Smooth muscle cell (in vitro differentiated cells): ENCODE data around the gene BMP8A. TPM values are rescaled to one million over a fixed set of nuclear protein-coding genes. Genes with fewer than 3 reads are reported as not detected.
"Not testable (repeated sequence)": the region's sequence is repeated elsewhere in the genome, so short reads cannot be mapped to it uniquely, and the experiment has no call there.

ENCODE experiments used
- DNase-seq: peaks from one replicate; lab custom pipeline; 2025; ENCODE audit not compliant: unreplicated experiment; lab: John Stamatoyannopoulos, UW
- H2AFZ ChIP-seq: fragments of 200-600 bp; sonication (generic); 2 replicates; pipeline ENCODE4 v1.6.0; 2016; ENCODE audit warnings: antibody characterized with exemption, low read depth, mild to moderate bottlenecking
- H3F3A ChIP-seq: fragments of 200-600 bp; sonication (generic); 2 replicates; pipeline ENCODE4 v1.6.0; 2017; ENCODE audit warnings: antibody characterized with exemption, low read depth
- H3K27ac ChIP-seq: fragments of 200-600 bp; sonication (generic); 2 replicates; pipeline ENCODE4 v1.5.1; 2016; ENCODE audit warnings: low read depth, mild to moderate bottlenecking
- H3K27me3 ChIP-seq: fragments of 200-600 bp; sonication (generic); 2 replicates; pipeline ENCODE4 v1.6.1; 2016; ENCODE audit warnings: low read depth, mild to moderate bottlenecking
- H3K36me3 ChIP-seq: fragments of 200-600 bp; sonication (generic); 2 replicates; pipeline ENCODE4 v1.5.1; 2016; ENCODE audit warnings: low read depth
- H3K4me1 ChIP-seq: fragments of 200-600 bp; sonication (generic); 2 replicates; pipeline ENCODE4 v1.5.1; 2016; ENCODE audit warnings: low read depth
- H3K4me2 ChIP-seq: fragments of 200-600 bp; sonication (generic); 2 replicates; pipeline ENCODE4 v1.6.0; 2016; ENCODE audit warnings: mild to moderate bottlenecking
- H3K4me3 ChIP-seq: fragments of 200-600 bp; sonication (generic); 2 replicates; pipeline ENCODE4 v1.5.1; 2016; ENCODE audit warnings: mild to moderate bottlenecking
- H3K79me2 ChIP-seq: fragments of 200-600 bp; sonication (generic); 2 replicates; pipeline ENCODE4 v1.6.0; 2016; ENCODE audit warnings: low read depth, mild to moderate bottlenecking
- H3K9ac ChIP-seq: fragments of 200-600 bp; sonication (generic); 2 replicates; pipeline ENCODE4 v1.6.0; 2016; ENCODE audit warnings: low read depth
- H3K9me3 ChIP-seq: fragments of 200-600 bp; sonication (generic); replicated peaks from 2 replicates; pipeline ENCODE4 v1.5.1; 2016; ENCODE audit warnings: low read depth
- H4K20me1 ChIP-seq: fragments of 200-600 bp; sonication (generic); 2 replicates; pipeline ENCODE4 v1.6.0; 2016; ENCODE audit warnings: low read depth
- CTCF ChIP-seq: fragments of 200-600 bp; sonication (generic); IDR thresholded peaks from 2 replicates; pipeline ENCODE4 v1.5.1; 2017; ENCODE audit warnings: borderline replicate concordance, mild to moderate bottlenecking, antibody characterized with exemption; ENCODE audit not compliant: insufficient read depth, poor library complexity, severe bottlenecking
- WGBS: methylation state at CpG from one replicate; pipeline ENCODE4 v1.1.7; 2016; ENCODE audit warnings: low lambda C conversion rate; 5-methylcytosine and 5-hydroxymethylcytosine counted together
- polyA plus RNA-seq: library from polyadenylated mRNA; unstranded; fragments of >200 nt; fragmentation: Nextera tagmentation; extraction: Ambion mirVana; gene quantifications from 2 replicates; pipeline ENCODE4 v1.2.1, GENCODE V29; 2016
- total RNA-seq: library from RNA; depleted of rRNA; stranded (reverse); fragments of >200 nt; gene quantifications from 2 replicates; pipeline ENCODE4 v1.2.3, GENCODE V29; 2014

Gene BMP8A
- total and polyA plus RNA-seq, 2 experiments from 2014 or later: 0.10 to 1.4 TPM

DNA sequence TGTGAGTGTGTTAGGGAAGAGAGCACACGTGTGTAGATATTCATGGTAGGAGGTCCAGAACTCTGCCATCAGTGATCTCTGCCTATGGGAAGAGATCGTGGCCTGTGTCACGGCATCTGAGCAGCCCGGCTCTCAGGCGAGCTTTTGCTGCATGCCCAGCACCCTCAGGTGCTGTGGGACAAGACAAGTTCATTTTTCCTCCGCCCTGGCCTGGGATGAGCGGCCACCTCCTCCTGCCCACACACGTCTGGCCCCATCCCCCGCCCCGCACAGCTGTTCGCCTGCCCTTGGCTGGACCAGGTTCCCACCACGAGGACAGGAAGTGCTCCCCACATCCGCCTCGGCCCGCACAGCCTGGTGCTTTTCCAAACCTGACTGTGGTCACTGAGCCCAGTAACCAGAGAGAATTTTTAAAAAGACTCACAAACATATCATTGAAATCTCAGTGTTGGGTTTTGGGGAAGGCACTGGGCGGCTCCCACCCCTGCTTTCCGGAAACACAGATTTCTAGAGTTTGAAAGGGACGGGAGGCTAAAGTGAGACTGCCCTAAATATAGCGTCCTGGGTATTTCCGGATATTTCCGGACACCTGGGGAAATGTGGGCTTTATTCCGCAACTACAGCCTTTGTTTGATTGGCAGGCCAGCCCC lies 18.0 kb downstream of the BMP8A start:
- Histone ChIP-seq H3K27ac (no peak overlapping the region), H3K4me2 (no peak overlapping the region), H3K27me3 (peaks cover 4% of the 10 kb centered on the region), H3K79me2 (no peaks in the 10 kb centered on the region), H2AFZ (no peak overlapping the region), H3K9me3 (no peaks in the 10 kb centered on the region), H4K20me1 (no peaks in the 10 kb centered on the region), H3K9ac (no peak overlapping the region), H3F3A (no peaks in the 10 kb centered on the region), H3K4me1 (no peaks in the 10 kb centered on the region), H3K4me3 (no peak overlapping the region), H3K36me3 (no peaks in the 10 kb centered on the region)
- no peak for DNase-seq
- WGBS: 89% methylated on average over 19 of the region's 22 CpGs
- TF ChIP-seq CTCF: no peak

GRCh38 chr1:39510570-39511186 lies 19.2 kb downstream of the BMP8A start:
- not testable (repeated sequence) for H3K27me3 ChIP-seq, H3K4me1 ChIP-seq, H3K4me3 ChIP-seq, H3K4me2 ChIP-seq, H3K9me3 ChIP-seq, H3K36me3 ChIP-seq, H3K79me2 ChIP-seq, H3F3A ChIP-seq, DNase-seq, H3K9ac ChIP-seq, H3K27ac ChIP-seq, H4K20me1 ChIP-seq, H2AFZ ChIP-seq
- WGBS: 92% methylated on average over 18 of the region's 20 CpGs

GRCh38 chr1:39511477-39511876 lies 20.0 kb downstream of the BMP8A start:
- 89% methylated on average over 8 of the region's 13 CpGs for WGBS

GRCh38 chr1:39512234-39512847 lies 20.9 kb downstream of the BMP8A start:
- not testable (repeated sequence) for H3K36me3 ChIP-seq, DNase-seq, H3K9me3 ChIP-seq, H3K27ac ChIP-seq, H3K9ac ChIP-seq, H3K27me3 ChIP-seq, H2AFZ ChIP-seq, H3K4me1 ChIP-seq, H3F3A ChIP-seq, H3K4me2 ChIP-seq, H4K20me1 ChIP-seq, H3K4me3 ChIP-seq, H3K79me2 ChIP-seq
- no CpG with 5 or more reads among the region's 25 CpGs for WGBS

More at GRCh38 chr1:39511477-39511876, 20.0 kb downstream of the BMP8A start:
- H3K36me3 ChIP-seq, H3K9ac ChIP-seq, H3K9me3 ChIP-seq, H3K79me2 ChIP-seq, H3K4me2 ChIP-seq, H3K4me1 ChIP-seq, DNase-seq, H3K27me3 ChIP-seq, H3K4me3 ChIP-seq, H3F3A ChIP-seq, H3K27ac ChIP-seq, H2AFZ ChIP-seq, H4K20me1 ChIP-seq: not testable (repeated sequence)

- not testable (repeated sequence) for H3K9me3 ChIP-seq, H3K27ac ChIP-seq, DNase-seq, H3F3A ChIP-seq, H3K36me3 ChIP-seq, H2AFZ ChIP-seq, H4K20me1 ChIP-seq, H3K9ac ChIP-seq, H3K4me1 ChIP-seq, H3K27me3 ChIP-seq, H3K79me2 ChIP-seq
- WGBS: 11% methylated on average over 28 of the region's 46 CpGs
- Histone ChIP-seq H3K4me3 (peak overlapping the region; percentile 23), H3K4me2 (peak overlapping the region; percentile 68)
These were observed 23.3 kb downstream of the BMP8A start for GRCh38 chr1:39514710-39515124.

GRCh38 chr1:39515131-39516086 lies 24.0 kb downstream of the BMP8A start:
- H3K27me3 ChIP-seq, H3K4me1 ChIP-seq, H3K27ac ChIP-seq, H3K79me2 ChIP-seq, H3K9me3 ChIP-seq, H3K4me3 ChIP-seq, DNase-seq, H3K9ac ChIP-seq, H4K20me1 ChIP-seq, H2AFZ ChIP-seq, H3K36me3 ChIP-seq, H3F3A ChIP-seq: not testable (repeated sequence)
- 6% methylated on average over 17 of the region's 78 CpGs for WGBS
- H3K4me2 ChIP-seq: peak overlapping the region; percentile 61

DNA sequence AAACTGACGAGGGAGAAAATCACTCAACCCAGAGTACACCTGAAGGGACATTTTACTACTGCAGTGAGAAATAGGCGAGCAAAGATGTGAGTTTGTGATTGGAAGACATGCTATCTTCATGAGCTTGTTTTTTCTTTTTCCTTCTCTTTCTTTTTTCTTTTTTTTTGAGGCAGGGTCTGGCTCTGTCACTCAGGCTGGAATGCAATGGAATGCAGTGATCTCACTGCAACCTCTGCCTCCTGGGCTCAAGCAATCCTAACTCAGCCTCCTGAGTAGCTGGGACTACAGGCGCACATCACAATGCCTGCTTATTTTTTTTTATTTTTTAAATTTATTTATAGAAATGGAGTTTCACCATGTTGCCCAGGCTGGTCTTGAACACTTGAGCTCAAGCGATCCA lies 25.4 kb downstream of the BMP8A start:
- WGBS: 85% methylated on average over 4 of the region's 4 CpGs
- not testable (repeated sequence) for H3K4me3 ChIP-seq, H3F3A ChIP-seq, H3K27me3 ChIP-seq, H3K79me2 ChIP-seq, H2AFZ ChIP-seq, H3K9ac ChIP-seq, H3K4me2 ChIP-seq, H3K4me1 ChIP-seq, H3K9me3 ChIP-seq, H3K36me3 ChIP-seq, H4K20me1 ChIP-seq, H3K27ac ChIP-seq, DNase-seq
